Vagina (tissue), 2 donors: ENCODE data around the gene SLC37A3.

Experiments
- POLR2AphosphoS5 ChIP-seq, 2 donors: sonication (generic); formaldehyde crosslinking; IDR thresholded peaks; one replicate each; pipeline ENCODE4 v1.9.0; 2017; ENCODE audit warnings: antibody characterized with exemption in 2 of 2, mild to moderate bottlenecking in 2 of 2, low read depth in 1 of 2; ENCODE audit not compliant: insufficient read depth in 1 of 2
- TF ChIP-seq, protein P1 (sequence below), 3 experiments: fragments of 450-650 bp in 2 of 3; fragments of 200-600 bp in 1 of 3; sonication (generic) in 1 of 3; IDR thresholded peaks; one replicate each; pipeline ENCODE4 v1.5.1; 2017 to 2019; ENCODE audit warnings: antibody characterized with exemption in 3 of 3, mild to moderate bottlenecking in 2 of 3, moderate library complexity in 2 of 3

DNA sequence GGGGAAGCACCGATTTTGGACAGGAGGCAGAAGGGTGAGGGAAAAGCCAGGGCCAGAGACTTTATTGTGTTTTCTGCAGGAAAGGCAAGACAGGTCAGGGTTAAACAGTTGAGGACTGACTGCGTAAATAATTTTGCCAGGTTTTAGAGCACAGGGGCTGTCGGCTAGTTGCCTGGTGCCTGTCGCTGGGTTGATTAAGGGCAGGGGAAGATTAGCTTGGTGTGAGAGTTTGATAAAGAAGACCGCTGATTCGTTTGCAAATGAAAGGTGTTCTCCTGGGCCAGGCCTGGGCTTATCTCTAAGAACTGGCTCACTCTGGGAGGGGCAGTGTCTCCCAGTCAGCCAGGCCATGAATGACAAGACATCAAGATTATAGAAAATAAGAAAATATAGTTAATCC, 75.6 kb downstream of the SLC37A3 start:
- TF ChIP-seq, protein P1, sequence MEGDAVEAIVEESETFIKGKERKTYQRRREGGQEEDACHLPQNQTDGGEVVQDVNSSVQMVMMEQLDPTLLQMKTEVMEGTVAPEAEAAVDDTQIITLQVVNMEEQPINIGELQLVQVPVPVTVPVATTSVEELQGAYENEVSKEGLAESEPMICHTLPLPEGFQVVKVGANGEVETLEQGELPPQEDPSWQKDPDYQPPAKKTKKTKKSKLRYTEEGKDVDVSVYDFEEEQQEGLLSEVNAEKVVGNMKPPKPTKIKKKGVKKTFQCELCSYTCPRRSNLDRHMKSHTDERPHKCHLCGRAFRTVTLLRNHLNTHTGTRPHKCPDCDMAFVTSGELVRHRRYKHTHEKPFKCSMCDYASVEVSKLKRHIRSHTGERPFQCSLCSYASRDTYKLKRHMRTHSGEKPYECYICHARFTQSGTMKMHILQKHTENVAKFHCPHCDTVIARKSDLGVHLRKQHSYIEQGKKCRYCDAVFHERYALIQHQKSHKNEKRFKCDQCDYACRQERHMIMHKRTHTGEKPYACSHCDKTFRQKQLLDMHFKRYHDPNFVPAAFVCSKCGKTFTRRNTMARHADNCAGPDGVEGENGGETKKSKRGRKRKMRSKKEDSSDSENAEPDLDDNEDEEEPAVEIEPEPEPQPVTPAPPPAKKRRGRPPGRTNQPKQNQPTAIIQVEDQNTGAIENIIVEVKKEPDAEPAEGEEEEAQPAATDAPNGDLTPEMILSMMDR (IDR thresholded peaks at IDR 0.05), result no peak
- TF ChIP-seq POLR2AphosphoS5 (IDR thresholded peaks at IDR 0.05; ENCODE audit: insufficient read depth in 1 of 2, low read depth in 1 of 2), result no peak
